GM10266 (cell line): ENCODE results near the gene SELE.

Experiments
- DNase-seq: peaks from one replicate; pipeline ENCODE4 v3.0.0; 2012; ENCODE audit errors: extremely low spot score
- TF ChIP-seq, protein P1 (sequence below): IDR thresholded peaks from 2 replicates; pipeline ENCODE4 v1.5.1; 2012; ENCODE audit warnings: mild to moderate bottlenecking, low read depth; ENCODE audit not compliant: control insufficient read depth, insufficient read depth; ENCODE audit errors: missing control alignments

The SELE gene

DNA sequence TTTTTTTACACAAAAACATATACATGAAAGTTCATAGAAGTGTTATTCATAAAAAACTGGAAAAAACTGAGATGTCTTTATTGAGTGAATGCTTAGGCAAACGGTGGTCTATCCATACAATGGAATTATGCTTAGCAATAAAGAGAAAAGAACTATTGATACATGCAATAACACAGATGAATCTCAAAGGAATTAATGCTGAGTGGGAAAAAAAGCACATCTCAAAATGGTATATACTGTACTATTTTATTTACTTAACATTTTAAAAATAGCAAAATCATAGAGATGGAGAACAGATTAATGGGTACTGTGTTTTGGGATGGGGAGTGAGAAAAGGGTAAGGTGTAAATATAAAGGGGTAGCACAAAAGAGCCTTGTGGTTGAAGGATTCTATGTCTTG, 31.0 kb upstream of the SELE start:
- no peak for DNase-seq
- TF ChIP-seq, protein P1, sequence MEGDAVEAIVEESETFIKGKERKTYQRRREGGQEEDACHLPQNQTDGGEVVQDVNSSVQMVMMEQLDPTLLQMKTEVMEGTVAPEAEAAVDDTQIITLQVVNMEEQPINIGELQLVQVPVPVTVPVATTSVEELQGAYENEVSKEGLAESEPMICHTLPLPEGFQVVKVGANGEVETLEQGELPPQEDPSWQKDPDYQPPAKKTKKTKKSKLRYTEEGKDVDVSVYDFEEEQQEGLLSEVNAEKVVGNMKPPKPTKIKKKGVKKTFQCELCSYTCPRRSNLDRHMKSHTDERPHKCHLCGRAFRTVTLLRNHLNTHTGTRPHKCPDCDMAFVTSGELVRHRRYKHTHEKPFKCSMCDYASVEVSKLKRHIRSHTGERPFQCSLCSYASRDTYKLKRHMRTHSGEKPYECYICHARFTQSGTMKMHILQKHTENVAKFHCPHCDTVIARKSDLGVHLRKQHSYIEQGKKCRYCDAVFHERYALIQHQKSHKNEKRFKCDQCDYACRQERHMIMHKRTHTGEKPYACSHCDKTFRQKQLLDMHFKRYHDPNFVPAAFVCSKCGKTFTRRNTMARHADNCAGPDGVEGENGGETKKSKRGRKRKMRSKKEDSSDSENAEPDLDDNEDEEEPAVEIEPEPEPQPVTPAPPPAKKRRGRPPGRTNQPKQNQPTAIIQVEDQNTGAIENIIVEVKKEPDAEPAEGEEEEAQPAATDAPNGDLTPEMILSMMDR, result no peak

DNA sequence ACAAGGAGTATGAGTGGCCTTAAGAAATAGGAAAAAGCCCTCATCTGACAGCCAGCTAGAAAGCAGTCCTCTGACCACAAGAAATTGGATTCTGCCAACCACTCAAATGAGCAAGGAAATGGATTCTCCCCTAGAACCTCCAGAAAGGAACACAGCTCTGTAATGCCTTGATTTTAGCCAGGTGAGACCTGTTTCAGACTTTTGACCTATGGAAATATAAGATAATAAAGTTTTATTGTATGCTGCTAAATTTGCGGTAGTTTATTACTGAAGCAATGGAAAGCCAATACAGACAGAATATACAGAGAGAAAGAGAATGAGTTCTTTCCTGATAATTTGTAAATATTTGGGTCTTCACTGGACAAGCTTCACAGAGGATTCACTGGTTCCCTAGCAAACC, 28.8 kb upstream of the SELE start:
- TF ChIP-seq, protein P1, result no peak

DNA sequence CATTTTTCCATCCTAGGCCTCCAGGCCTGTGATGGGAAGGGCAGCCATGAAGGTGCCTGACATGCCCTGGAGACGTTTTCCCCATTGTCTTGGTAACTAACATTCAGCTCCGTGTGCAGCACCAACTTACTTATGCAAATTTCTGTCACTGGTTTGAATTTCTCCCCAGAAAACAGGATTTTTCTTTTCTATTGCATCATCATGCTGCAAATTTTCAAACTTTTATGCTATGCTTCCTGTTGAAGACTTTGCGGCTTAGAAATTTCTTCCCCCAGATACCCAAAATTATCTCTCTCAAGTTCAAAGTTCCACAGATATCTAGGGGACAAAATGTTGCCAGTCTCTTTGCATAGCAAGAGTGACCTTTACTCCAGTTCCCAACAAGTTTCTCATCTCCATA, 25.2 kb upstream of the SELE start:
- TF ChIP-seq, protein P1, result no peak
- DNase-seq, result no peak

More for the DNA sequence above, 28.8 kb upstream of the SELE start:
- no peak for DNase-seq

DNA sequence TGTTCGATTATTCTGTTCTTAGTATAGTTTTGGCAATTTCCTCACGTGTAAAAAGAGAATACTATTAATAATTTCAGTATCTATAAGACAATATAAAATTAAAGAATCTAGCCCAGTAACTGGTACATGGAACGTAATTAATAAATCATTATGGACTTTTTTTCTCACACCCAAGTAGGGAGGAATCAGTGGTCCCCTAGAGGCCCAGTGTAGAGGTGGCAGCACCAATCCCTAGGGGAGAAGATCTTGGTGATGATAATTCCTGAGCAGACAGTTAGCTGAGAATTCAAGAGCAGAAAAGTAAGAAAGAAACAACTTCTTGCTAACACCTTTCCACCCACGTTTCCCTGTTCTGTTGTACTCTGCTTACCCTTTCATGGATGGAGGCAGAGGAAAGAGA, 19.7 kb upstream of the SELE start:
- TF ChIP-seq, protein P1, result no peak
- DNase-seq, result no peak

DNA sequence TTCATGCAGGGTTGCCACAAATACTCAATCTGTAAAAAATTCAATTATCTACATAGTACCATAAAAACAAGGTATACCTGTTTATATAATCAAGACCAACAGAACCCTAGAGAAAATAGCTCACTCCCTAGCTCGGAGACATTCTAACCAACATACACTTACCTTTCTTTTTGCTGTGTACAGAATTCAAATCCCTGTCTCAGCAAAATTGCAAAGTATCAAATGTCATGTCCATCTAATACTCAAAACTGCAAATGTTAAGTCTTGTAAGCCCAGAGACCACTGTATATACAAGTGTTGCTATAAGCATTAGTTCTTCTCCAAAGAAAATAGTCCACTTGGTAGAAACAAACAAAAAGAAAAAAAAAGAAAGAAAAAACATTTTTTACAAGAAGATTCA, 16.2 kb upstream of the SELE start:
- TF ChIP-seq, protein P1, result no peak
- DNase-seq, result no peak

DNA sequence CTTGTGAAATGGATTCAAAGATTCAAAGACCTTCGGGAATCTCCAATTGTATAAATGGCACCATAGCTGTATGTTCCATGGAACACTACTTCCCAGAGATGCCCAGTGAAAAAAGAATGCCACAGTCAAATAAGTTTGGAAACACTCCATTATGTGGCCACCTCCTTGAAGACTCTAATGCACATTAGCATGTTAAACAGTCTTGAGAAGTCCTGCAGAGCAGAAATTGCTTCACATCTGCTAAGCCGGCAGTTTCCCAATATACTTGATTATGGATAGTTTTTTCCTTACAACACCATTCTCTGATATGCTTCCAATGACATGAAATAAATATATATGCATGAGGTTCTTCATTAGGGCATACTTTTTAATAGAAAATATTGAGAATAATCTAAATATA, 12.7 kb upstream of the SELE start:
- no peak for DNase-seq
- TF ChIP-seq, protein P1, result no peak

DNA sequence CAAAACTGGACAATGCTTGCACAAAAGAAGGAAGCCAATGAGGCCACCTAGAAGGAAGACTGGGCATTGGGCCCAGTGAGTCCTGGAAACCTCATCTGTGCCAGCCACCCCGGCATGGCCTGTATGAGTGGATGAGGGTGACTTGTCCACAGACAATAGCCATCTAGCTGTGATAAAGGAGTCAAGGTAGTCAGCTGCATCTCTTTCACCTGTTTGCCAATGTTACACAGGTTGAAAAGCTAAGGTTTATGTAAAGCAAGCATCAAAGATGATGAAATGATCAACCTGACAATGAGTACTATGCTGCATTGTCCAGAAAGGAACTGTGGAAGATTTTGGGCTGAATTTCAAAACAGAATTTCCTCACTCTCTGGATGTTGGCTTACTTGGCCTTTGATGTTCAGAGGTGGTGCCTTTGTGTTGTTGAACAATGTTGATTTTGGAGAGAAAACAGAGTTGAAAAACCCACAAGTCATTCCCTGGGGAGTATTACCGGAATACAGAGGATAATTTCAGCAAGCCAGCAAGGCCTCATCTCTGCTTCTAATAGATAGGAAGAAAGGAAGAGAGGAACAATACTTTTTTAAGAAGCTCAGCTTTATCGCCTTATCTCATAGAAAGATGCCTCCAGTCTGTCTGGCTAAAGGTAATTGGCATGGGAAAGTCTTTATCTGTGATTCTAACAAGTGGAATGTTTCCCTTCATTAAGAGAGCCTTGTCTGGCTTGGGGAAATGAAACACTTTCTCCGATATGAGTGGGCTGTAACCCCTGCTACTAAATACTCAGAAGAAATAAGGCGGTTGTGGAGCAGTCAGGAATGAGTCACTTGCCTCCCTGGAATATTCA, 11.4 kb upstream of the SELE start:
- DNase-seq, result no peak
- TF ChIP-seq, protein P1, result no peak
